GM21786 (cell line): Measurements from ENCODE around the gene TOP3A.

Experiments
- ATAC-seq: cut with Tn5 transposase; IDR thresholded peaks from one replicate; pipeline ENCODE4 v1.9.1; 2021; ENCODE audit not compliant: unreplicated experiment

Gene TOP3A

GRCh38 chr17:18280766-18281371 is 33.9 kb downstream of the TOP3A start:
- ATAC-seq = no peak

GRCh38 chr17:18280249-18280648 is 34.5 kb downstream of the TOP3A start:
- ATAC-seq = no peak

GRCh38 chr17:18278867-18279266 is 35.9 kb downstream of the TOP3A start:
- ATAC-seq = no peak

- ATAC-seq = no peak
Measured at GRCh38 chr17:18277076-18277475, 37.7 kb downstream of the TOP3A start.

- ATAC-seq = no peak
Measured at GRCh38 chr17:18270046-18270931, 44.5 kb downstream of the TOP3A start.

- no peak for ATAC-seq
Measured at GRCh38 chr17:18267927-18268711, 46.7 kb downstream of the TOP3A start.

GRCh38 chr17:18267366-18267765 is 47.4 kb downstream of the TOP3A start:
- ATAC-seq = no peak

GRCh38 chr17:18263885-18264682 is 50.7 kb downstream of the TOP3A start:
- no peak for ATAC-seq

- ATAC-seq = no peak
Measured at GRCh38 chr17:18262641-18263040, 52.2 kb downstream of the TOP3A start.

- ATAC-seq = no peak
Measured at GRCh38 chr17:18262111-18262510, 52.7 kb downstream of the TOP3A start.

GRCh38 chr17:18261659-18262058 is 53.1 kb downstream of the TOP3A start:
- ATAC-seq = no peak

GRCh38 chr17:18261146-18261515 is 53.7 kb downstream of the TOP3A start:
- no peak for ATAC-seq

GRCh38 chr17:18260332-18261145 is 54.3 kb downstream of the TOP3A start, which contains the start of gene MIEF2:
Gene MIEF2 (plus strand): TSS chr17:18260662. CDS start chr17:18262721, 2,059 bp downstream.
- peak; percentile 77 for ATAC-seq

- peak; percentile 2 for ATAC-seq
Measured at GRCh38 chr17:18259621-18260331, 55.0 kb downstream of the TOP3A start.

GRCh38 chr17:18258356-18259038 is 56.3 kb downstream of the TOP3A start, which contains the start of gene FLII:
Gene FLII (minus strand): TSS chr17:18258738. CDS start chr17:18258690, 48 bp downstream.
- ATAC-seq = no peak

- no peak for ATAC-seq
Measured at GRCh38 chr17:18257982-18258355, 56.8 kb downstream of the TOP3A start.

GRCh38 chr17:18257268-18257981 is 57.4 kb downstream of the TOP3A start:
- no peak for ATAC-seq

GRCh38 chr17:18256776-18257175 is 58.0 kb downstream of the TOP3A start:
- ATAC-seq = no peak
